B cell (primary cell): ENCODE measurements around the gene SYMPK. TPM values are rescaled to one million over a fixed set of nuclear protein-coding genes. Genes with fewer than 3 reads are reported as not detected.
"Not testable (repeated sequence)": the region's sequence is repeated elsewhere in the genome, so short reads cannot be mapped to it uniquely, and the experiment has no call there.

Source experiments
- ATAC-seq: fragments of 200-7000 bp; cut with Tn5 transposase; one replicate; pipeline ENCODE4 v1.10.0; 2021; ENCODE audit warnings: low read depth, mild to moderate bottlenecking, moderate number of reproducible peaks, moderate library complexity
- CTCF ChIA-PET: fragments of 350-600 bp; sonication (Branson Sonifier 250); formaldehyde crosslinking; loops from one replicate; lab custom pipeline; 2021; ENCODE audit warnings: antibody characterized with exemption, inconsistent platforms; lab: Charles Lee
- POLR2A ChIA-PET: fragments of 350-600 bp; sonication (Branson Sonifier 250); formaldehyde crosslinking; loops from one replicate; lab custom pipeline; 2021; ENCODE audit warnings: antibody characterized with exemption; lab: Charles Lee
- DNase-seq: peaks from one replicate; pipeline ENCODE4 v3.0.0; 2013
- H2AFZ ChIP-seq: 2 replicates; pipeline ENCODE4 v1.6.1; 2012; ENCODE audit warnings: mild to moderate bottlenecking, low read depth, low read length; ENCODE audit not compliant: insufficient read depth, poor library complexity, severe bottlenecking
- H3K27ac ChIP-seq, 2 donors: 1 replicate in 1 of 2; 2 replicates in 1 of 2; pipeline ENCODE4 v1.5.1; 2012 to 2013; ENCODE audit warnings: low read length in 2 of 2, mild to moderate bottlenecking in 2 of 2, moderate library complexity in 1 of 2
- H3K27me3 ChIP-seq, 4 experiments: fragments of 200-600 bp in 1 of 4; sonication (generic) in 1 of 4; replicated peaks in 1 of 4; 1 replicate in 2 of 4; 2 replicates in 2 of 4; pipeline versions ENCODE4 v1.6.1 to v1.7.0; 2013 to 2016; ENCODE audit warnings: low read length in 3 of 4, mild to moderate bottlenecking in 2 of 4, mixed read lengths in 1 of 4, moderate library complexity in 1 of 4; ENCODE audit not compliant: insufficient read depth in 4 of 4, control insufficient read depth in 3 of 4; ENCODE audit errors: control extremely low read depth in 1 of 4
- H3K36me3 ChIP-seq, 2 experiments: replicated peaks in 1 of 2; 1 replicate in 1 of 2; 2 replicates in 1 of 2; pipeline versions ENCODE4 v1.6.1 to v1.7.1; 2013; ENCODE audit warnings: low read length in 1 of 2; ENCODE audit not compliant: insufficient read depth in 2 of 2, control insufficient read depth in 1 of 2; ENCODE audit errors: control extremely low read depth in 1 of 2, extremely low read depth in 1 of 2
- H3K4me1 ChIP-seq, 2 donors: fragments of 200-600 bp in 1 of 2; sonication (generic) in 1 of 2; 1 replicate in 1 of 2; 2 replicates in 1 of 2; pipeline versions ENCODE4 v1.5.1 to v1.6.1; 2013 to 2017; ENCODE audit warnings: low read length in 2 of 2; ENCODE audit not compliant: control insufficient read depth in 2 of 2, insufficient read depth in 2 of 2
- H3K4me2 ChIP-seq: replicated peaks from 2 replicates; pipeline ENCODE3; 2012; ENCODE audit warnings: mild to moderate bottlenecking, low read depth, low read length; ENCODE audit not compliant: poor library complexity, severe bottlenecking
- H3K4me3 ChIP-seq, 5 experiments: fragments of 200-600 bp in 1 of 5; sonication (generic) in 1 of 5; 1 replicate in 3 of 5; 2 replicates in 2 of 5; pipeline versions ENCODE4 v1.5.1 to v1.7.0; 2011 to 2016; ENCODE audit warnings: low read length in 4 of 5, mild to moderate bottlenecking in 4 of 5, low read depth in 2 of 5, control low read depth in 1 of 5, moderate library complexity in 1 of 5; ENCODE audit not compliant: insufficient read depth in 1 of 5; ENCODE audit errors: control extremely low read depth in 1 of 5, extremely low read depth in 1 of 5
- H3K79me2 ChIP-seq: fragments of 200-600 bp; sonication (generic); one replicate; pipeline ENCODE4 v1.6.0; 2016; ENCODE audit warnings: low read length; ENCODE audit not compliant: control insufficient read depth, insufficient read depth
- H3K9ac ChIP-seq: fragments of 200-600 bp; sonication (generic); 2 replicates; pipeline ENCODE4 v1.6.1; 2017; ENCODE audit warnings: mild to moderate bottlenecking, low read length, moderate library complexity
- H3K9me3 ChIP-seq, 3 donors: one replicate each; pipeline versions ENCODE4 v1.6.1 to v1.7.1; 2013; ENCODE audit warnings: low read length in 2 of 3; ENCODE audit not compliant: control insufficient read depth in 2 of 3, insufficient read depth in 1 of 3; ENCODE audit errors: control extremely low read depth in 1 of 3
- H4K20me1 ChIP-seq: 2 replicates; pipeline ENCODE4 v1.6.0; 2012; ENCODE audit warnings: mild to moderate bottlenecking, low read length; ENCODE audit not compliant: insufficient read depth, control insufficient read depth, poor library complexity, severe bottlenecking
- H3K27ac Mint-ChIP-seq: one replicate; pipeline ENCODE4 v1.8.0; 2021; ENCODE audit warnings: mixed read lengths
- H3K27me3 Mint-ChIP-seq: one replicate; pipeline ENCODE4 v1.8.0; 2021; ENCODE audit warnings: mixed read lengths
- H3K4me1 Mint-ChIP-seq: one replicate; pipeline ENCODE4 v1.8.0; 2021; ENCODE audit warnings: mixed read lengths
- H3K4me3 Mint-ChIP-seq: one replicate; pipeline ENCODE4 v1.8.0; 2021; ENCODE audit warnings: mixed read lengths
- H3K9me3 Mint-ChIP-seq: one replicate; pipeline ENCODE4 v1.8.0; 2022; ENCODE audit warnings: mixed read lengths; ENCODE audit not compliant: insufficient read depth
- CTCF ChIP-seq: fragments of 200-600 bp; IDR thresholded peaks from one replicate; pipeline ENCODE4 v1.8.0; 2022; ENCODE audit warnings: antibody characterized with exemption, mild to moderate bottlenecking
- EZH2 ChIP-seq: IDR thresholded peaks from 2 replicates; pipeline ENCODE4 v1.6.1; 2012; ENCODE audit warnings: borderline replicate concordance, low read depth, mild to moderate bottlenecking, moderate library complexity, low read length; ENCODE audit not compliant: insufficient read depth, poor library complexity, severe bottlenecking
- WGBS: methylation state at CpG from one replicate; pipeline ENCODE4 v1.1.5; 2013; ENCODE audit warnings: missing lambda C conversion rate; ENCODE audit not compliant: insufficient coverage; 5-methylcytosine and 5-hydroxymethylcytosine counted together
- intact Hi-C: fragments of 100-400 bp; cut with micrococcal nuclease; formaldehyde crosslinking; loops from one replicate; pipeline ENCODE4 v1.10.0; 2022
- polyA plus RNA-seq: library from polyadenylated mRNA; depleted of rRNA; stranded (reverse); fragments of >200 nt; gene quantifications from 2 replicates; pipeline ENCODE4 v1.2.3, GENCODE V29; 2012
- total RNA-seq, 2 donors: library from RNA; stranded (reverse); fragments of 120-200 nt in 1 of 2; gene quantifications; 1 replicate in 1 of 2; 2 replicates in 1 of 2; pipeline versions ENCODE4 v1.2.3 to v1.2.4, GENCODE V29; 2013 to 2022

Gene SYMPK
- total and polyA plus RNA-seq, 2 donors (not counting 1 experiment from before 2014, with no cell fraction given), result 119 to 138 TPM

GRCh38 chr19:45800070-45800553 lies 62.8 kb downstream of the SYMPK start:
- H3K4me3 Mint-ChIP-seq, result no peak overlapping the region
- Histone ChIP-seq H3K9ac (no peak overlapping the region), H3K27ac (no peak overlapping the region), H3K27me3 (peaks cover 0 to 12% (median 0%) of the 10 kb centered on the region in 4 experiments), H3K4me1 (peaks cover 3 to 6% of the 10 kb centered on the region in 2 donors), H4K20me1 (no peaks in the 10 kb centered on the region), H3K4me2 (no peak overlapping the region), H3K79me2 (peaks cover 3% of the 10 kb centered on the region), H3K4me3 (no peak overlapping the region), H3K9me3 (no peaks in the 10 kb centered on the region), H3K36me3 (no peaks in the 10 kb centered on the region), H2AFZ (no peak overlapping the region)
- H3K27me3 Mint-ChIP-seq, result peaks cover 9% of the 10 kb centered on the region
- CTCF ChIA-PET, result interaction anchor here (0.5 to 11.8 kb wide), 16 partner anchors 9 to 150 kb away, joined by 3 to 302 read pairs (median 4); partner anchors contain the start of genes DMPK, QPCTL and SIX5
- DNase-seq (no peak), ATAC-seq (no peak)
- H3K4me1 Mint-ChIP-seq, result peaks cover 6% of the 10 kb centered on the region
- POLR2A ChIA-PET, result interaction anchor here (2.8 kb wide), 1 partner anchor 31 kb away, joined by 23 read pairs; the partner anchor contains the start of gene SIX5
- intact Hi-C loops, result no loop called here
- no peak overlapping the region for H3K27ac Mint-ChIP-seq
- WGBS, result 84% methylated on average over 7 of the region's 8 CpGs
- no peaks in the 10 kb centered on the region for H3K9me3 Mint-ChIP-seq
- TF ChIP-seq CTCF (no peak), EZH2 (no peak)

- H3K4me1 ChIP-seq, H3K4me3 Mint-ChIP-seq, ATAC-seq, H3K4me1 Mint-ChIP-seq, H2AFZ ChIP-seq, H3K4me2 ChIP-seq, DNase-seq, H4K20me1 ChIP-seq, H3K36me3 ChIP-seq, H3K9me3 Mint-ChIP-seq, H3K4me3 ChIP-seq, H3K79me2 ChIP-seq, H3K27ac Mint-ChIP-seq, H3K9ac ChIP-seq, H3K9me3 ChIP-seq, H3K27ac ChIP-seq: not testable (repeated sequence)
- intact Hi-C loops, result loop anchor here (1.0 to 10.0 kb wide), 3 partner anchors 29 to 276 kb away; partner anchors contain the start of gene CCDC61
- H3K27me3 ChIP-seq, result peaks cover 0 to 12% (median 0%) of the 10 kb centered on the region in 4 experiments
- WGBS, result 88% methylated on average over 1 of the region's 5 CpGs
- ChIA-PET CTCF (interaction anchor here (0.6 to 11.8 kb wide), 20 partner anchors 9 to 515 kb away, joined by 3 to 302 read pairs (median 4); partner anchors contain the start of genes DMPK, FBXO46, QPCTL and SIX5), POLR2A (interaction anchor here (2.8 kb wide), 1 partner anchor 30 kb away, joined by 23 read pairs; the partner anchor contains the start of gene SIX5)
- H3K27me3 Mint-ChIP-seq, result peaks cover 14% of the 10 kb centered on the region
These were observed 63.4 kb downstream of the SYMPK start for GRCh38 chr19:45799541-45799940.
